ENCODE measurements around the gene TMPRSS6.
A peak's percentile ranks its signal among the peaks of the same experiment; 100 is the strongest.

TMPRSS6 gene

DNA sequence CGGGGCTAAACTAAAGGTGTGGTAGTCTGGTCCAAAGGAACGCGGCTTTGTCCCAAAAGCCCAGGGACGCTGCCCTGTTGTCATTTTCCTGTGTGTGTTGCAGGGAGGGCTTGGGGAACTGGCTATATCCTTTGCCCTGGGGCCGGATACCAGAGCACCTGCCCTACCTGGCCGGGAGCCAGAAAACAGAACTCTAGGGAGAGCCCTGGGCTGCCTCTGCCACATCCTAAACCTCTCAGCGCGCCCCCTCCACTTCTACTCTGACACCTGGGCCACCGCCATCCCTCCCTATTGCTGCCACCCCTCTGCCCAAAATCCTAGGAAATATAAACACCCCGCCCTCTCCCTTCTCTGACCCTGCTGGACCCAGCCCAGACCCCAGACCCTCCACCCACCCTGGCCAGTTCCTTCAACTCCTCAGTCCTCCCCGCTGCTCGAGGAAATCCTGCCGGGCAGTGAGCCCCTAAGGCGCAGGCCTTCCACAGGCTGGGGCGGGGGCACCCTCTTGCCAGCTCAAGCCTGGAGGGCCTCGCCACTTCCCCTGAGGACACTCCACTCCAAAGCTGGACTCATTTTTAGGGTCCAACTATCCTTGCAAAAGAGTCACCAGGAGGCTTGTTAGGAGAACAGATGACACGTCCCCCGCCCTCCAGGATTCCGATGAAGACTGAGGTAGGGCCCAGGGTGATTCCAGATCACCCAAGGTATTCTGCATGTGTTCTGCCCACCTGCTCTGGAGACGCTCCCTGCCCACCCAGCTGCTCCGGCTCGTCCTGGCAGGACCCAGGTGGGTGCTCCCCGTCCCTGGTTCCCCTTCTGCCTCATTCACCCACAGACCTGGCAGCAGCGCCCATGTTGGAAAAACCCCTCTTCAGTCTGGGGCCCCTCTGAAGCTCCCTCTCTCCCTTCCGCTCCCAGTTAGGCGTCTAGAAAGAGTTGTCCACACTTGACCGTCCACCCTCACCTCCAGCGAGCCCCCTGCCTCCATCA lies 45.8 kb downstream of the TMPRSS6 start:
- no peak for DNase-seq

DNA sequence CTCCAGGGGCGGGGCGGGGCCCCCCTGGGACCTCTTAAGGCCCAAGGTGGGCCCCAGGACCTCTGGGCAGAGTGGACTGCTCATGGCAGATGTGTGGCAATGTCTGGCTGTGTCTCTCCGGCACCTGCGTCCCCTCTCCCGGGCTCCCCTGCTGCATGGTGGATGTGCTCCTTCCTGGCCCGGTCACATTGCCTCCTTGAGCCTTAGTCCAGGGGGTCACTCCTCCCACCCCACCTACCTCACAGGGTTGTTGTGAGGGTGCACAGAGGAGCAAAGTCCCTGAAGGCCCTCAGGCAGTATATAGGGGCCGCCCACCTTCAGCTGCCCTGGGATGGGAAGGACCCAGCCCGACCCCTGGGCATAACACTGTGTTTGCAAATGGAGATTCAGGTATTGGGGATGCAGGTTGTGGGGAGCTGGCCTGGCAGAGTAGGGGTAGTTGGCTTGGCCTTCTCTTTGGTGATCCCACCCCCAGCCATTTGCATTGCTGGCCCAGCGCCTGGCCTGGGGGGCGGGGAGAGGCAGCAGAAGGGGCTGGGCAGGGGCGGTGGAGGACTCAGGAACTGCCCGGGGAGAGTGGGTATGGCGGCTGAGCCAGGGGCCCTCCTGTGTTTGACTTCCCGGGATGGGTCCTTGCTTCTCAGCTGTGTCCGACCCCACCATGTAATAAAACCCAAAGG lies 46.7 kb downstream of the TMPRSS6 start:
- DNase-seq, result no peak

DNA sequence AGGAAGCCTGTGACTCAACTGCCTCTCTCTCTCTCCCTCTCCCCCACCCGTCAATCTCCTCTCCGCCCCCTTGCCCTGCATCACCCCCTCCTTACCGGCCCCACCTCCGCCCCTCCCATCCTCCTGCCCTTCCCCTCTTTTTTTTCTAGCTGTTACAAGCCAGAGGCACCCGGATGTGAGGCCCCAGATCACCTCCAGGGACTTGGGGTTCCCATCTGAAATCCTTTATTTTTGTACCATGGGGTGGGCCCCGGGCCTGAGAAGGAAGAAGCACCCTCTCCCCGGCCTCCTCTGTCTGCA lies 47.2 kb downstream of the TMPRSS6 start:
- no peak for DNase-seq

DNA sequence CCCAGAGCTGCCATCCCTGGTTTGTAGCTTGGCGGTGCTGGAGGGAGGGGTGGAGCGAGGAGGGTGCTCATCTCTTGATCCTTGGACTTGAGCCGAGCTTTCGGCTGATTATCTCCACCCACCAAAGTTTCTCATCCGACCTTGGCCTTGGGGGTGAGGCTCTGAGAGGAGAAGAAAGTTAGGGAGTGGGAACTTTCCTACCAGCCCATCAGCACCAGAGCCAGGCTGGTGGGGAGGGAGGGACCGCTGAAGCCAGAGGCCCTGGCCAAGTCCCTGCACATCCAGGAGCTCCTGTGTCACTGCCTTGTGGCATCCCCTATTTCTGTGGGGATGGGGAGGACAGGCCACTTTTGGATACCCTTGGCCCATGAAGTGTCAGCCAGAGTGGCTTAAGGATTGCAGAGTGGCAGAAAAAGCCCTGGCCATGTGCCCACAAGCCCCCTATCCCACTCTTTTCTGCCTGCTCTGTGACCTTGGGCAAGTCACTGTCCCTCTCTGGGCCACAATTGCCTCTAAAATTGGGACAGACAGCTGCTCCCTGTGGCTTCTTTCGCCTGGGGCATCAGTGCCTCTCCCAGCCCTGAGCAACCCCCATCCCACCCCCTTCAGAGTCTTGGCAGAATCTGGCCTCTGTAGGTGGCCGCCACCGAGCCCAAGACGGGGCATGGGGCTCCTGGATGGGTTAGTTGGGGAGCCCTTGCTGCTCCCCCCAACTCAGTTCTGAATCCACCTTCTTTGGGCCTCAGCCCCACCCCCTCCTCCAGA lies 47.7 kb downstream of the TMPRSS6 start:
- DNase-seq, result no peak

DNA sequence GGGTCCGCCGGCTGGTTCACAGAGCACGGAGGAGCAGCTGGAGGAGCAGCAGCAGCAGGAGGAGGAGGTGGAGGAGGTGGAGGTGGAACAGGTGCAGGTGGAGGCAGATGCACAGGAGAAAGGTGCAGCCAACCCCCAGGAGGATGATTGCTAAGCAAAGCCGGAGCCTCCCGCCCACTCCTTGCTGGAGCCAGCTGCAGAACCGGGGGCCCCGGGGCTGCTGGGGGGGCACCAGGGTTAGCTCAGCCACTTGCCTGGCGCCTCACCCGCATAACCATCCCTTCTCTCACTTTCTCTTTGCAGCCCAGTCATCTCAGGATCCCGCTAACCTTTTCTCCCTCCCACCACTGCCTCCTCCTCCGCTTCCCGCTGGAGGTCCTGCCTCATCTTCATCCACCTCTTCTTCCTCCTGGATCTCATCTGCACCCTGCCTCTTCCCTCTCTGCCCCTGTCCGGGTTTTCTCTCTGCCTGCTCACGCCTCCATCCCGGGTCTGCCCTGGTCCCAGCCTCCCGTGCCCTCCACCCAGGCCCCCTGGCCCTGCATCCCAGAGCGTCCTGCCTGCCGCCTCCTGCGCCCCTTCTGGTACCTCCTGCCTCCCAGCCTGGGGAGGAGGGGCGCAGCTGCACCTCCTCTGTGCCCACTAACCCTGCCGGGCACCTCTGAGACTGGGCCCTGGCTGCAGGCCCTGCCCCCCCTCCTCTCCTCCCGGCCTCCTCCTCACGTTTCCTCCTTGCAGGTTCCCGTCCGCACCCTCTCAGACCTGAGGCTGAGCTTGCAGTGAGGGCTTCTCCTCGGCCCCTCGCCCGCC lies 48.5 kb downstream of the TMPRSS6 start:
- peak; percentile 76 for DNase-seq

DNA sequence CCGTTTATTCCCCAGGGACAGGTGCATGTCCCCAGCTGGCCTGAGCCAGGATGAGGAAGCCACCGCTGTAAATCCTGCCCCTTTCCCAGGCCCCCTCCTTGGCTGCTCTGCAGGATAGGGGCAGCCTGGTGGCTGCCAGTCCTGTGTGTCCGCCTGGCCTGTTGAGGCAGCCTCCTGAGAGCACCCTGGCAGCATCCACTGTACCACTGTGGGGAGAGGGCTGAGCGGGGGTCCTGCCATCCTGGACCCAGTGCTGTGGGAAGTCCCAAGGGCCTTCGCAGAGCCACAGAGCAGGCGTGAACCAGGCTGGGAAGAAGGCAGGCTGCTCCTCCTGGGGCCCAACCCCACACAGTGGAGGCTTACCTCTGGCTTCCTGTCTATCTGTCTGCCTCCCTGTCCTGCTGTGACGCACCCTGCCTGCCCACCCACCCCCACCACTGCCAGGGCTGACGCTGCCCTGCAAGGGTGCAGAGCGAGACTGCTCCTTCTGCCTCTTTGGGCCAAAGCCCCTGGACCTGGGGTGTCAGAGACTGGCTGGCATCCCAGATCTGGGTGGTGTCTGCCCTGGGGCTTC lies 49.5 kb downstream of the TMPRSS6 start:
- DNase-seq, result no peak

DNA sequence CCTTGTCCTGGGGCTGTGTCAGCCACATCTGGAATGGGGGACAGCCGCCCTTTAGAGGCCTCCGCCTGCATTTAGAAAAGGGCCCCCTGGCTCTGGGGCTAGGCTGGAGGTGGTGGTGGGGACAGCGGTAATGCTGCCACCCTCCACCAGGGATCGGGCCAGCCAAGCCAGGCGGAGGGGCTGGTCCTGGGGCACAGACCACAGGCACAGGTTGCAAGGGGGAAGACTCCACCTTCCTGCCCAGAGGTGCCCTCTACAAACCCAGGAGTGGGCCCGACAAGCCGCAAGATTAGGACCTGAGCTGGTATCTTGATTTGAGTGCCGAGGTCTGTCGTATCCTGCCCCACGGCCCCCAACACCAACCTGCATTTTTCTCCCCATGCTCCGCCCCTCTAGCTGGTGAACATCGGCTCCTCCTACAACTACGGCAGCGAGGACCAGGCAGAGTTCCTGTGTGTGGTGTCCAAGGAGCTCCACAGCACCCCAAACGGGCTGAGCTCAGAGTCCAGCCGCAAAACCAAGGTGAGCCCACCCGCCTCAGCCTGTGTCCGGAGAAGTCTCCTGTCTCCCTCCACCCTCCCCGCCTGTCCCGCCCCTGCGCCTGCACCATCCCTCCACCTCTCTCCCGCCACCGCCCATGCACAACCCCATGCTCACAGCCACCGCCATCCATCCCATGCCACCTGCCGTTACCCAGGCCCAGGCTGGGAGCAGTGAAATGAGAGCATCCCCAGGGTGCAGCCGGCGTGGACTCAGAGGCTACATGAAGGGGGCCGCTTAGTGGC lies 50.4 kb downstream of the TMPRSS6 start:
- no peak for DNase-seq

DNA sequence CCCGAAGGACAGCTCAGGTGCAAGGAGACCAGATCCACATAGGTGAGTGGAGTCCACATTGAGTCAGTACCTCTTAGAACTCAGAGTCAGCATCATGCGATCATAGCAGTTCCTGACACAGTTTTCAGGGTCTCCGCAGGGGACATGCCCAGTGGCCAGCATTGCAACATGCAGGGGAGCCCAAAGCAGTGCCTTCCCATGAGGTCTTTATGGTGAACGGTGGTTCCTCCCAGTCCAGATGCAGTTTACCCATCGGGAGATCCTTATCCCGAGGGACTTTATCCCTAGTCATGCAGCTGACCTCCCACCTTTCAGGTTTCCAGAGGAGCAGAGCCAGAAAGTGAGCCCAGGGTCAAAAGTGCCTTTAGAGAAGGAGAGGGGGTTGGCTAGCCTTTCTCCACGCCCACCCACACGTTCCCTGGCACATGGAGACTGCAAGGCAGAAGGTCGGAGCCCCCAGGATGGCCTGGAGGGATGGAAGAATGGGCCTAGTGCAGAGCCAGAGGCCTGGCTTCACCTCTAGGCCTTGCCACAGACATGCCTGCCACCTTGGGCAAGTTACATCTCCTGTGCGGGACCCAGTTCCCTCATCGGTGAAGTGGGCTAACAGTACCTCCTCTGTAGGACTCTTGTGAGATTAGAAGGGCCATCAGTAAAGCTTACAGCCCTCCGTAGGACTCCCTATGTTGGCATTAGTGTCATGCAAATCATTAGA lies 51.6 kb downstream of the TMPRSS6 start:
- no peak for DNase-seq

DNA sequence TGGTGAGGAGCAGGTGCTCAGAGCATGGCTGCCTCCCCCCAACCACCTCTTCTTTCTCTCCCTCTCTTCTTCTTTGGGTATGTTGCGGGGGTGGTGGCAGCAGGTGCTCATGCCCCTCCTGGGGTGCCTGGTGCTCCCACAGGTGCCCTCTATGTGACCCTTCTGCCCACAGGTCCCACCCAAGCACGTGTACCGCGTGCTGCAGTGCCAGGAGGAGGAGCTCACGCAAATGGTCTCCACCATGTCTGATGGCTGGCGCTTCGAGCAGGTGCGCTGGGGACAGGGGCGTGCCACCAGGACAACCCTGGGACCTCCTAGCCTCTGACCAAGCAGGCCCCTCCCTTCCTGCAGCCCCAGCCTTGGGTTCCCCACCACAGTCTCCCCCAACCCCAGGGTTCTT lies 52.3 kb downstream of the TMPRSS6 start:
- DNase-seq, result no peak

DNA sequence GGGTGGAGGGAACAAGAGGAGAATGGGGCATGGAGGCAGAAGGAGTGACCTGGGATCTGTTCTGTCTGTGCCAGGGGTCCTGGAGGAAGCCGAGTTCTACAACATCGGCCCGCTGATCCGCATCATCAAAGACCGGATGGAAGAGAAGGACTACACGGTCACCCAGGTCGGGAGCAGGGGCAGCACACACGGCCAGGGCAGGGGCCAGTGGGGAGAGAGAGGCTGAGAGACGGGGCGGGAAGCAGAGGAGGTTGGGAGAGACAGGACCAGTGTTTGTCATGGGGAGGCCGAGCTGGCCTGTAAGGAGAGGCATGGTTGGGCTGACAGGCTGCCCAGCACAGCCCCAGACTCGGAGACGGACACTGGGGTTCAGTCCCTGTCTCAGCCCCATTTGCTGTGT lies 53.3 kb downstream of the TMPRSS6 start:
- DNase-seq, result no peak

DNA sequence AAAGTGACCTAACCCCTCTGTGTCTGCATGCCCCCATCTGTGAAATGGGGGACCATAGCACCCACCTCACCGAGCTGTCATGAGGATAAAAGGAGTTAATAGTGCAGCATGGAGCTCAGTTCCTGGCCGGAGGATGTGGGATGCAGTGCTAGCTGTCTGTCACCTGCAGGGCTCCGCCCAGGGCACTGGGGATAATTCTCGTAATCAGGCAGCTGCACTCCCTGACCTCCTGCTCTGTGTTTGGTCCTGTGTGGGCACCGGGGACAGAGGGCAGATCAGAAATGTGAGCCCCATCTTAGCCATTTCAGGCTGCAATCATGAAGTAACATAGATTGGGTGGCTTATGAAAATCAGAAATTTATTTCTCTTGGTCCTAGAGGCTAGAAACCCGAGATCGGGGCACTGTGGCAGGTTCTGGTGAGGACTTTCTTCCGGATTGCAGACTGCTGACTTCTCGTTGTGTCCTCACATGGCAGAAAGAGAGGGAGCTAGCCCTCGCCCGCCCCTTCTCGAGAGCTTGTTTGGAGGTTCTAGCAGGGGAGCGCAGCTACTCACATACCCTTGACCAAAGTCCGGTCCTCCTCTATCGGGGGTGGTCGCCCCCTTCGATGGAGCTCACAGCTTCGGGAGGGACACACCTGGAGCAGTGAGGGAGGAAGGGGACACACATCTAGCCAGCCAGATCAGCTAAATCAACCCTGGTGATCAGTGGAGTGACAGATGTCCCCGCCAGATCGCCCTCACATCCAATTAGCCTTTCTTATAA lies 54.7 kb downstream of the TMPRSS6 start:
- DNase-seq, result no peak

DNA sequence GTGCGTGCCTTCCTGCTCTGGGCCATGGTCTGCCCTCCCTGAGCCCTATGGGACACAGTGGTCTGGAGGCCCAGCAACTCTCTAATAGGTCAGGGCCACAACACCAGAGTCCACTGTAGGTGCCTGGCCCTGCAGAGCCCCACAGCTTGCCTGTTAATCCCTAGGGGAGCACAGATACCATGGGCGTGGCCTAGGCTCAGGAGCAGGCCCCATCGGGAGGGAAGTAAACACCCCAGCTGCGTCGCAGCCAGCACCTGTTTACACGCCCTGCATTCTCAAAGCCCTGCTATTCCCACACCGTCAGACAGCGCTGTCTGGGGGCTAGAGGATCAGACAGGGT lies 55.5 kb downstream of the TMPRSS6 start:
- no peak for DNase-seq

DNA sequence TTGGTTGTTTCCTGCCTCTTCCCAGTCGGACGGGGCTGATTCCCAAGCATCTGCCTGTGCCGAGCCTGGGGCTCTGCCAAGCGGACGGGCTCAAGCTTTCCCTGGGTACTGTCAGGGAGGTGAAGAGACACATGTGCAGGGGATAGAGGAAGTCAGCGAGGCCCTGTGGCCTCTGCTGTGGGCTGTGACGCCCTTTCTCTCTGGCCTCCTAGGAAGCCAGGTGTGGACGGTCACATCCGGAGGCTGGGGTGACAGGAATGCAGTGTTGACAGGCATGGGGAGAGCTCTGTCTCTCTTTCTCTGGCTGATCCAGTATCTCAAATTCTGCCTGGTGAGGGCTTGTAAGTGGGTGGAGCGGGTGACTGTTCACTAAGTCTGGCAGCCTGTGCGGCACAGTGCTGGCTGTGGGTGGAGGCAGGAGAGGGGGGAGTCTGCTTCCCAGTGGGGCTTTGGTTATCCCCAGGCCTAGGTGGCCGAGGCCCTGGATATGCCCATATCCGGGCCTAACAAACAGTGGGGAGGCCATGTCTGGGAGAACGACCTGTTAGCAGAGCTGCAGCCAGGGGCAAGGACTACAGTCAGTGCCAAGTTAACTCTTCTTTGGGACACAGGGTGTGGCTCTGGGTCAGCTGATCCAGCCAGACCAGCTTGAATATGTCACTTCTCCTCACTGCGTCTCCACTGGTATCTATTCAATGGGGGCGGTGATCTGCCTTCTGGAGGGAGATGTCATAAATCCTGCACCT lies 56.0 kb downstream of the TMPRSS6 start:
- DNase-seq, result no peak

DNA sequence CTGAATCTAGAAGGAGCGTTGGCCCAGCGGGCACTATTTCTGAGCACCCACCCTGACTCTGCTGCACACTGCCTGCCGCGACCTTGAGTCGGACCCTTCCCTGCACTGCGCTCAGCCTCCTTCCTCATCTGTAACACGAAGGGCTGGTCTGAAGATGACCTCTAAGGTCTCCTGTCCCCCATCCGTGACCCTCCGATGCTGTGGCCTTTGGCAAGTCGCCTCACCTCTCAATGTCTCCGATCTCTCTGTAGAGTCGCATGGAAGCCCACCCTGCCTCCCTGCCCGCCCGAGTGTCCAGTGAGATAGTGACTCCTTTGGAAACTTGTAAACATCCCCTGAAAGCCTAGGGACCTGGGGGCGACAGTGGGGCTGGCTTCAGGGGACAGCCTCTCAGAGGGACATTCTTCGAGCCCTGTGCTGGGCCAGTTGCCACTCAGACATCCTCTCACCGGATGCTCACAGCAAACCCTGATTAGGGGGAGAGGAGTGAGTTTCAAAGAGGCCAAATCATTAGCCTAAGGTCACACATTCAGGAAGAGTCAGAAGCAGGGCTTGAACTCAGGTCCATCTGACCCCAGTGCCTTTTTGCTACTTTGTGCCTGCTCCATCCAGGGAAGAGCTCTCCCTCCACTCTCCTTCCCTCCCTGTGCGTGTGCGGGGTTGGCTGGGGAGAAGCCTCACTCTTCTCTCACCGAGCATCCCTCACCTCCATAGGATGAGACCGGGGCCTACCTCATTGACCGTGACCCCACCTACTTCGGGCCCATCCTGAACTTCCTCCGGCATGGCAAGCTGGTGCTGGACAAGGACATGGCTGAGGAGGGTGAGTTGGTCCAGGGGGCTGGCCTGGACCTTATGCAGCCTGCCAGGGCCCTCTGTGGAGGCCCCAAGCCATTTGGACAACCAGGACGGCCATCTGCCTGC lies 56.9 kb downstream of the TMPRSS6 start:
- no peak for DNase-seq

DNA sequence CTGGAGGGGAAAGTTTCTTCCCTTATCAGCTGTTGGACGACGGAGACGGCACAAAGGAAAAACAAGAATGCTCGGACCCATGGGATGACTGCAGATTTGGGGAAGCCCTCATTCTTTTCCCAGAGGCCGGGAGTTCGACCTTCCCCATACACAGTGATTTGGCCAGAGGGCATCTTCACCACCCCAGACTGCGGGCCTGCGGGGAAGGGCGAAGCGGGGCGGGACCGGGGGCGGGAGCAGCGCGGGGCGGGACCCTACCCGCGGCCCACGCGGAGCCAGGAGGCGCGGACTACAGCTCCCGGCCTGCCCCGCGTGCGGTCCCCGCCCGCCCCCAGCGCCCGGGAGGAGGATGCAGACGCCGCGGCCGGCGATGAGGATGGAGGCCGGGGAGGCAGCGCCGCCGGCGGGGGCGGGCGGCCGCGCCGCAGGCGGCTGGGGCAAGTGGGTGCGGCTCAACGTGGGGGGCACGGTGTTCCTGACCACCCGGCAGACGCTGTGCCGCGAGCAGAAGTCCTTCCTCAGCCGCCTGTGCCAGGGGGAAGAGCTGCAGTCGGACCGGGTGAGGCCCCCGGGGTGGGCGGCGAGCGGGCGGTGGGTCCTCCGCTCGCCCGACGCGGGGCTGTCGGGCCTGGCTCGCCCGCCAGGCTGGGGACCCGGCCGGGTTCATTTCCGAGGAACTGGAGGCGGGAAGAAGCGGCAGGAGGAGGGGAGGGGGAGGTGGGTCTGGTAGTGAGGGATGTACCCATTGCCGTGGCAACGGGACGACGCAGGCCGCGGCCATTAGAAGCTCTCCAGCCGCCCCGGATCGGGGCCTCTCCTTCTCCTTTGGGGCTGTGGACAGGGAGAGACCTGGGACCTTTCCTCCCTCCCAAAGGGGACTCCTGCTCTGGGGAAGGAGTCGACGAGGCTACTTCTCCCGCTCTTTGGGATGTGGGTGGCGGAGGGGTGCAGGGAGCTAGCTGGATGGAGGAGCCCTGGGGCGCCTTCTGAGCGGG lies 57.8 kb downstream of the TMPRSS6 start, which contains the start of gene KCTD17:
Gene KCTD17, plus strand, starts transcription at position 352 of the 995 bp plus-strand sequence. Its CDS starts 19 bp downstream, at position 371.
- DNase-seq, result peak; percentile 83

DNA sequence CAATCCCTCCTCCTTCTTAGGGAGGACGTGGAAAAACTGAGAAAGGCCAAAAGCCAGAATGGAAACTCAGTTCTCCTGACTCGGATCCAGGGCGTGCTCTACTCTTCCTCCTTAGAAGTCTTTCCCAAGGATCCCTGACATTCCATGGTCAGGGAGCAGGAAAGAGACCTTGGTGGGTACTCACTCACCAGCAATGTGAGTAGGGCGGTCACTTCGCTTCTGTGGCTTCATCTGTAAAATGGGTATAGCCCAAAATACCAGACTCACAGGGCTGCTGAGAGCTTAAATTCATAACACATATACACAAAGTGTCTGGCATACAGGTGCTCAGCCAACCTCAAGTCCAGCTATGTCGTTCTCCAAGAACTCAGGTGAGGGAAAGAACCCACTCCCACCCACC lies 58.6 kb downstream of the TMPRSS6 start:
- DNase-seq, result no peak

DNA sequence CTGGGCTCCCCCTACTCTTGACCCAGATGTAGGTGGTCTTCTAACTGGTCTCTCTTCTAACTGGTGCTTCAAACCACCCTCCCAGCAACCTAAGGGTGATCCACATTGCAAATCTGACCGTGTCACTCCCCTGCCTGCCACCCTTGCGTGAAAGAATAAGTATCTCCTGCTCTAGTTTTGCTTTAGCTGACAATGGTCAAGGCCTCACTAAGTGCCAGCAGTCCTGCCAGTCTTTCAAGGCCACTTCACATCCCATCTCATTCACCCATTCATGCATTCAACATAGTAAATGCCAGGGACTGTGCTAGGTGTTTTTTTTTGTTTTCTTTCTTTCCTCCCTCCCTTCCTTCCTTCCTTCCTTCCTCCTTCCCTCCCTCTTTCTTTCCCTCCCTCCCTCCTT lies 60.3 kb downstream of the TMPRSS6 start:
- DNase-seq, result no peak

All from activated CD4-positive, alpha-beta T cell treated with anti-CD3 and anti-CD28 coated beads, Interleukin-2, amount 50 U/mL, for 16 hours (primary cell).